ENCODE results near the gene TNFSF4. TPM values are rescaled to one million over a fixed set of nuclear protein-coding genes. Genes with fewer than 3 reads are reported as not detected.

The TNFSF4 gene
- total RNA-seq, 1 donor from 2014 or later: 11.7 TPM

DNA sequence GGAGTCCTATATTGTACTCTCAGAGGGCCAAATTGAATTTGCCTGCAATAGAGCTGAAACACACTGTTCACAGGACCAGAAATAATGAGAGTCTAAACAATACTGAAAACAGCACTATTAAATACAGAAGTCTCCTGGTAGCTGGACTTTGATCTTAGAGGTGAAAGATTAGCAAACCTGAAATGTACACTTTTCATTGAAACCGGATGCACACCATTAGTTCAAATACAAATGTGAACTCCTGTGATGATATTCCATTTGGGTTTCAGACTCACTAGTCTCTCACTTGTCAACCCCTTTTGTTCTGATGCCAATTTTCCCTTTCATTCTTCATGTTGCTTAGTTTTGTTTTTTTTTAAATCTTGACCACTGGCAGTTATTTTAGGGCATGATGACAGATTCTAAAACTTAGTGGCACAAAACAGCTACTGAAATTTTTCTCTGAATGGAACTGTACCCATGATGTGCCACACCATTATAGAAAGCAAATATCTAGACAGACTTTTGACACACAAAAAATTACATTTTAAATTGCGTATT, 5.9 kb upstream of the TNFSF4 start:
- DNase-seq (ENCODE audit: extremely low read depth, low read depth, low spot score): no peak

DNA sequence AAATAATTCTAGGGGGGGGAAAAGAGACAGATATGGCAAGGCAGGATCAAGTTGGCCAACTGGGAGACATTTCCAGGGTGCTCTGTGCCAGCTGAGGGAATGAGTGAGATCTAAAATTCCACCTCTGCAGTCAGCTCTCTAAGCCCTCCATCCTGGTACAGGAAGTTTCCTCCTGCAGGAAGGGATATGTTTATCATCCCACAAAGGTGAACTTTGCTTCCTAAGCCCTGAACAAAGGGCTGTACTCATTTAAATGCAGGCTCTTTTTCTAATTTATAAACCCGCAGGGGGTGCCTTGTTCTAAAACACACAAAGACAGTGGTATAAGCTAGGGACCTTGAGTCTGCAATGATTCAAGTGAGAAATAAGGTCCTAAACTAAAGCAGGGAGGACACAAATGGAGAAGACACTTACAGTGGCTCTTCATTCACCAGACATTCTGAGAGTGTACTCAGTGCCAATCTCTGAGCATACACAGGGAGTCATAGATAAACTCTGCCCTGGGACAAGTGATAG, 3.6 kb upstream of the TNFSF4 start:
- DNase-seq (ENCODE audit: extremely low read depth, low read depth, low spot score): no peak

DNA sequence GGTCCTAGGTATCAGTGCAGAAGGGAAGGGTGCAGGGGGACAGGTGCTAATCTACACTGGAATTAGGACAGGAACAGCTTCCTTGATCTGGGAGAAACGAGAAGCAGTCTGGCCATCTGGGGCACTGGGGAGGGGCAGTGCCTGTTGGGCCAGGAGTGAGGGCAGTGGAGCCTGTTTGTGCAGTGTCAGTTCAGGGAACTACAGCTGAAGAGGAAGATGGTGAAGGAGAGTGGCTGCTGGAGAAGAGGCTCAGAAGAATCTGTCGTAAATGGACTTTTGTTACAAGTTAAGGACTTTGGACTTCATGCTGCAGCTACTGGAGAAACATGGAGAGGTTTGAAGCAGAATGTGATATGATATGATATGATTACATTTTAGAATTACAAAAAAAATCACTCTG, 3.2 kb upstream of the TNFSF4 start:
- no peak for DNase-seq (ENCODE audit: extremely low read depth, low read depth, low spot score)

DNA sequence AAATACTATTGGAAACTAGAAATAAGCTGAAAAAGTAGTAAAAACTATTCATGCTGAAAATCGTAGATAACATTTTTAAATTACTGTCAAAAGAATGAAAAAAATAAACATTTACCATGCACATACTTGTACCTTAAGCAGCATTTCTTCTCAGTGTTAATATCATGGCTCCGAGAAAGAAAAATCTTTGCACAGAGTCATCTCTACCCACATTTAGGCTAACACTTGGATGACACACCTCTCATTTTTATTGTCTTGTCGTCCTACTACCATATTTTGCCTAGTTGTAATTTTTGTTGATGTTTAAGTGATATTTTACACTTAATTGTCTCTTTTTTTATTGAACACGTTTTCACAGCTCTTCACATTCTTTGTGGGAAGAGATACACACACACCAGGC, 1.7 kb upstream of the TNFSF4 start:
- DNase-seq (ENCODE audit: extremely low read depth, low read depth, low spot score): no peak

DNA sequence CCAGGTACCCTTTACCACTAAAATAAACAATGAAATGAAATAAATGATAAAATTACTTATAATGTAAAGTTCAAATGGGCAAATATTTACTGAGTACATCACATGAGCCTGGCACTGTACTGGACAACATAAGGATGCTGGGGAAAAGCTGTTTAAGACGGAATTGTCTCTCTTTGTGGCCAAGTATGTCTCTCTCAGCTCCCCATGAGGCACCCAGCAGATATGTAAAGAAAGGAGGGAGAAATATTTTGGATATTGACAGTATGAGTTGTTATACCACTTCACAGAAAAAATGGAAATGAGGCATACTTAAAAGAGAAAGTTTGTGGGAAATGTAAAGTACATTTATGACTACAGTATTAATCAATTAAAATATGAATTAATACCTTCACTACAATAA, 1.0 kb upstream of the TNFSF4 start:
- DNase-seq (ENCODE audit: extremely low read depth, low read depth, low spot score): no peak

DNA sequence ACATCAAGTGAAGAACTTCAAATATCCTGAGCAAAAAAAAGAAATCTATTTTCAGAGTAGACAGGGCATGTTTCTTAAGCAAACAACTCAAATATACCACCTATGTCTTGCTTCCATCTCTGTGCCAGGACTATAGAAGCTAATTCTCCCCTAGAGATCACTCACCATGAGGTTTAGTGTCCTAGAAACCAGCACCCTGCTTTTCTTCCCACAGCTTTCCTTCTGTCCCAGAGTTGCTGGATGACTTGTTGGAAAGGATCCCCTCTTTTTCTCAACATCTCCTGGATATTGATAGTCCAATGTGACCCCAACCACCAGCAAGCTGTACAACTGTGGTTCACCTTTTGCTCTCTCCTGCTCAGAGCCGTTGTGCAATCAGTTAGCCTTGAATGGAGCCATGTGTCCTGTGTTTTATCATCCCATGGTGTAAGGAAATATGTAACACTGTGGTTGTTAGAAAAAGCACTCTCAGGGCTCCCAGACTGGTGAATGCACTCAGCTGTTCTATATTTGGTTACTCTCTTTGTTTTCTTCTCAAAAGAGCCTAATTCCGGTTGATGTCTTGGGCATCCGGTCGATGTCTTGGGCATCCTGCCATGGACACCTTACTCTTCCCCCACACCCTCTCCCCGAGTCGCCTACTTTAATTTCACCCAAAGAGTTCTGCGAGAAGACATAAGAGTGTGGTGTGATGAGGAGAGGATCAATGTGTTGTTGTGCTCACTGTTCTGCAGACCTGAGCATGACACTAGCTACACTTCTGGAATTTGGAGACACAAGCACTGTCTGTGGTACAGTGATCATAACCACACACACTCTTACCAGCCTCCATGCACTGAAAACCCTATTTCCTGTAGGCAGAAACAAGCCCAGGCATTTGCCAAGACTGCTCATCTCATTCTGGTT, 1.7 kb downstream of the TNFSF4 start:
- DNase-seq (ENCODE audit: extremely low read depth, low read depth, low spot score): no peak

DNA sequence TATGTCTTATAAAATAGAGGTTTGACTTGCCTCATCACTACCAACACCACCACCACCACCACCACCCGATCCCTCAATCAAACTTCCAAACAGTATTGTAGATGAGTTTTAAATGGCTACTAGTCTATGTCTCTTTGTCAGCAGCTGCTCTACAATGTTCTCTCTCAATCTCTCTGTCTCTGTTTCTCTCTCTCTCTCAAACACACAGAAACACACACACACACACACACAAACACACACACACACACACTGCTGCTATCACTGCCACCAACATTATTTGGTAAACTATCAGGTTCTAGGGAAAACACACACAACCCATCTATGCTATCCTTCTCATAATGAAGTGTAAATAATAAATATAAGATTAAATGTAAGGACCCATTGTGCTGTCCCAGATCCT, 2.4 kb downstream of the TNFSF4 start:
- DNase-seq (ENCODE audit: extremely low read depth, low read depth, low spot score): no peak

DNA sequence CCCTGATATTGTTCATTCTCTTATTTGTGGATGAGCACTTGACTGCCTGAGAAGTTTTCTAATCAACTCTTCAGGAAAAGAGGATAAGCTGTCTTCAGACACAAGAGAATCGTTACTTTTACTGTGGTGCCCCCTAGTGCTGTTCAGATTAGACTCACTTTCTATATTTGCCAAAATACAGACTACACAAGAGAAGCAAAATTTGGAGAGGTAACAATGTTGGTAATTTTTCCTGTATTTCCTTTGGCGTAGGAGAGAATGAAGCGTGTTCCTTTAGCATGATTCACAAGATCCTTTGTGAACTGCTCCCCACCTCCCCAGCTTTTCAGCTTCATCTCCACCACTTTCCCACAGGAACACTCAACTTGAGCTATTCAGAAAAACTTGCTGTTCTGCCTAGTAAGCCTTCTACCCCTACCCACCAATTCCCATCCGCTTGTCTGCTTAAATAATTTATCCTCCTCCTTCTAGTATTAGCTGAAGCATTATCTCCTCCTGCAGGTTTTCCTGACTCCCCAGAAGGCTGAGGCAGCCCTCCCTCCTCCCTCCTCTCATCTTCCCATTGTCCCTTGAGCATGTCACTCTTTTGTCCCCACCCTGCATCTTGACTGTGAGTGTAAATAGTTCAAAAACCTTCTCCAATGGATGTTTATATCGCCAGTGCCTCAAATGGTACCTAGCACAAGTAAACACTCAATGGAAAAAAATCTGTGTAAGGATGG, 4.5 kb downstream of the TNFSF4 start:
- DNase-seq (ENCODE audit: extremely low read depth, low read depth, low spot score): peak; percentile 77

DNA sequence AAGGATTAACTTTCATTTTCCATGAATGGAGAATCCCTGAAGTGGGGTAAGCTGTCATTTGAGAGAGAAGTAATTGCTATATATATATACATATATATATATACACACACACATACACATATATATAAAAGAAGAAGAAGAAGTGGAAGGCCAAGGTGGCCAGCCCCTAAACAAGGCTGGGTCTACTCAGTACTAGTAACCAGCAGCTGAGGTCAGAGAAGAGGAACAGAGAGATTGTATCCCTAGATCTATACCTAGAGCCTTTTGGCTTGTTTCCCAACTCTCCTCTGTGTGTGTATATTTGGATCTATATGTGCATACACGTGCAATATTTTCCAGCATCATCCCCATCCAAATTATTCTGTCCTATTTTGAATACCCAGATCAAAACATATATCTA, 5.2 kb downstream of the TNFSF4 start:
- no peak for DNase-seq (ENCODE audit: extremely low read depth, low read depth, low spot score)

DNA sequence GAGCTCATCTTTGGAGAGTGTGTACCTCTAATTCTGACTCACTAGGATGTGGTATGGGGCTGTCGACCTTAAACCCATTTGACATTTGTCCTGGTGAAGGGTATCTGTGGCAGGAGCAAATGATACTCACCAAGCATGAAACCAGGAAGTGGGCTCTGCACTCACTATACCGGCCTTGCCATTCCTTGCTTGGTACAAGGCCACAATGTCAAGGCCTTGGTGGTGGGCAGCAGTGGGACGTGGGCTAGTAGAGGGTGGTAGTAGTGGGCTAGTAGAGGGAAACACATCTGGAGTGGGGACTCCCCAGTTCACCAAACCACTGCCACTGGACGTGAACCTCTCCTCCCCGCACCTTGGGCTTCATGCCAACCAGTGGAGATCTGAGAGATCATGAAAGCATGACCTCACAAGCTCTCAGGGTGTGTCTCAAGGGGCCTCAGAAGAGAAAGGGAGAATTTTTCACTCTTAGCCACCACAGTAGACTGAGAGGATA, 11.5 kb downstream of the TNFSF4 start:
- no peak for DNase-seq (ENCODE audit: extremely low read depth, low read depth, low spot score)

DNA sequence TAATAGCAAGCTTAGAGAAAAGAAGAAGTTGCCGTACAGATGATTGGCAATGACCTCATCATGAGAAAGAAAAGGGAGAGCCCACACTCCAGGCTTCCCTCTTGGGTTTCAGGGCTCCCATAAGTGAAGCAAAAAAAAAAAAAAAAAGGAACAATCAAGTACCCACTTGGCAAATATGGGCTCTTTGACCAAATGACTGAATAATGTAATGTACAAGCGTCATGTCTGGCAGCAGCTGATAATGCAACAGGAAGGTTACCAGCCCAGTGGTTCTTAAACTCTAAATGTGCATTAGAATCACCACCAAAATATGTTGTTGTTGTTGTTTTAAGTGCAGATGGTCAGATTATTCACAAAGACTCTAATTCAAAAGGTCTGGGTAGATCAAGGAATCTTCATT, 13.5 kb downstream of the TNFSF4 start:
- DNase-seq (ENCODE audit: extremely low read depth, low read depth, low spot score): no peak

DNA sequence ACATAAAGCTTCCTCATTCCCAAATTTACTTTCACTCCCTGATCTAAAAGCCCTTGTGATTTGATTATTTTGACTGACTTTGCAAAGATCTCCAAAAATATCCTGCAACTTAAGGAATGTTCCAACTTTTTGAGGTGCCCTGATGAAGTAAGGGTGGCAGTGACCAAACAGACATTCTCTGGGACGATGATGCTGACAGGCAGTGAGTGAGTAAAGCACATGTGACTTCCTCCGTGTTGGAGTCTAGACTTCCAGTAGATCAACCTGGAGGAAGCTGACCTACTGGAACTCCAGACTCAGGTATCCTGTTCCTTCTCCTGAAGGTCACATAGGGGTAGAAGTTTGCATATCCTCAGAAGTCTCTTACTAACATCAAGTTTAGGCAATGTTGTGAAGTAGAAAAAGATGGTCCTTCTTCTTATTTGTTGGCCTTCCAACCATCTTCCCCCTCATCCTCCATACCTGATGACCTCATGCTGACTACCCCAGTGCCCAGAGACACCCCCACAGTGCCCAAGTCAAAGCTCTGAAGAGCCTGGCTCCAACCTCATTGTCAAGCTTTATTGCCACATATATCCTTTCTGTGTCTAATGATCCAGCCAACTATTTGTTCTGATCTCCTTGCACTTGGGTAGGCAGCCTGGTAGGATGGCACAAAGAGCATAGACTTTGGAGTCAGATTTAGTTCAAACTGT, 16.0 kb downstream of the TNFSF4 start:
- peak; percentile 55 for DNase-seq (ENCODE audit: extremely low read depth, low read depth, low spot score)

DNA sequence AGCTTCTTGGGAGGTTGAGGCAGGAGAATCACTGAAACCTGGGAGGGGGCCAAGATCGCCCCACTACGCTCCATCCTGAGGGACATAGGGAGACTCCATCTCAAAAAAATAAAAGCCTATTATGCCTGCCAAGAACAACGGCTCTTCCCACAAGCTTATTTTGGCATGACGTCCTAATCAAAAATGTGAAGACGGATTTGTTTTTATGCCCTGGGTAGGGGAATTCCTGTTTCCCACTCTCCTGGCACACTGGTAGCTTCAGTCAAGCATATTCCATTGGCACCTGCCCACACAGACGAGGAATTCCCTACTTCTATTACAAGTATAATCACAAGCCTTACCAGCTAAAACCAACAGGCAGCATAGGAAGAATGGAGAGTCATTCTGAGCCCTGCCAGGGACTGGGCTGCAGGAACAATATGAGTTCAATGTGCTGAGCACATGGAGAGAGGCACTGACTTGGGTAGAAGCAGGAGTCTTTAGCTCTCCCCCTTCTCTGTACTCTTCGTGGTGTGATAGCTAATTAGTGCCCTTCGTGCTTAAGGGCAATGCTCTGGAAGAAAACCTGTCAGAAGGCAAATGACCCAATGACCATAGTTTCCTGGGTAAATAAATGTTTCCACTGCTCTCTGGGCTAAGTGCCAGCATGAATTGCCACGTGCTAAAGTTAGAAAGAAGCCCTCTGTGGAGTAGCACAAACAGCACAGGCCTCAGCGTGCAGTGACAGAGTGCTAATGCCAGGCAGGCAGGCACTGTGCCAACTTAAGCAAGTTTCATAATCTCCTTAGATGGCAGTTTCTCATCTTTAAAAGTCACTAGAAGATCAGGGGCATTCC, 16.8 kb downstream of the TNFSF4 start:
- DNase-seq (ENCODE audit: extremely low read depth, low read depth, low spot score): peak; percentile 100

DNA sequence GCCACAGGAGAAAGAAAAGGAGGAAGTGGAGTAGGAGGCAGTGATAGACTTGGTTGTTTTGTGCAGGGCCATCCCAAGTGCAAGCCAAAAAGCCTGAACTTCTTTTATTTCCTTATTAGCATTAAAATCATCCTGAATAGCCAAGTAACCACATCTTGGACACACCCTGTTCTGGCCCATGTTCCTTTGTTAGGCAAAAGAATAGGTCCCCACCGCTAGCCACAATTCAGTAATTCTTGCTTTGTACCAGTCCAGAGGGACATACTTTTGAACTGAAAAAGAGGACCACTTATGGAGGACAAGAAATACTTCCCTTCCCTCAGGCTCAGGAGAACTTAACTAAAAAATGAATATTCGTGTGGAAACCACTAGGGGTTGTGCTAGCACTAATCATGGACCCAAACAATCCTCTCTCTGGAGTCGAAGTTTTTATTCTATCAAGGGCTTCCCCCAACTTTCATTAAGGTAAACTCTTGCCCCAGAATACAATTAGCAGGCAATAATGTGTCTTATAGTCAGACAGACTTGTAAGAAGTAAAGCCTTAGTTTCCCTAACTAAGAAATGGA, 19.4 kb downstream of the TNFSF4 start:
- DNase-seq (ENCODE audit: extremely low read depth, low read depth, low spot score): no peak

DNA sequence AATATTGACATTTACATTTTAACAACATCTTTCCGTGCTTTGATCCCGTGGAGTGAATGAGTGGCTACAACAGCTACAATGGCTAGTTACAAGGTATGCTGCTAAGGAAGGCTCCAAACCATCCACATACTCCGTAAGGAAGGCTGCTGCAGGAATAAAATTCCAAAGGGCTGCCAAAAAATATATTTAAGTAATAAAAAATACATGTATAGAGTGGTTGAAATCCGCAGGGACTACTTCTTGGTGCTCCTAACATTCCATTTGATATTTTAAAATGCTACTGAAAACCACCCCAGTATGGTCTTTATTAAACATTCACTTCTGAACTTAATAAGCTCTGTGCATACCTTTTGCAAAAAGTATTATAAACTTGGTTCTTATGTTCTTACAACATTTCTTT, 25.3 kb downstream of the TNFSF4 start:
- DNase-seq (ENCODE audit: extremely low read depth, low read depth, low spot score): no peak

DNA sequence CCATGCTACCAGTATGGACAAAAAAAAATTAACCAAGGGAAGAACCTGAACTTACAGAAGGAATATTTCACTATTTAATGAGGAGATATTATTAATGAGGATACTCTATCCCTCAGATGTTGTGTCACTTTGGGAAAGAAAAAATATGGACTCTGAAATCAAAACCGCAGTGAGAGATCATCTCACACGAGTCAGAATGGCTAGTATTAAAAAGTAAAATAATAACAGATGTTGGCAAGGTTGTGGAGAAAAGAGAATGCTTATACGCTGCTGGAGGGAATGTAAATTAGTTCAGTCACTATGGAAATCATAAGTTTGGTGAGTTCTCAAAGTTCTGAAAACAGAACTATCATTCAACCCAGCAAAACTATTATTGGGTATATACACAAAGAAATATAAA, 30.9 kb downstream of the TNFSF4 start:
- DNase-seq (ENCODE audit: extremely low read depth, low read depth, low spot score): no peak

DNA sequence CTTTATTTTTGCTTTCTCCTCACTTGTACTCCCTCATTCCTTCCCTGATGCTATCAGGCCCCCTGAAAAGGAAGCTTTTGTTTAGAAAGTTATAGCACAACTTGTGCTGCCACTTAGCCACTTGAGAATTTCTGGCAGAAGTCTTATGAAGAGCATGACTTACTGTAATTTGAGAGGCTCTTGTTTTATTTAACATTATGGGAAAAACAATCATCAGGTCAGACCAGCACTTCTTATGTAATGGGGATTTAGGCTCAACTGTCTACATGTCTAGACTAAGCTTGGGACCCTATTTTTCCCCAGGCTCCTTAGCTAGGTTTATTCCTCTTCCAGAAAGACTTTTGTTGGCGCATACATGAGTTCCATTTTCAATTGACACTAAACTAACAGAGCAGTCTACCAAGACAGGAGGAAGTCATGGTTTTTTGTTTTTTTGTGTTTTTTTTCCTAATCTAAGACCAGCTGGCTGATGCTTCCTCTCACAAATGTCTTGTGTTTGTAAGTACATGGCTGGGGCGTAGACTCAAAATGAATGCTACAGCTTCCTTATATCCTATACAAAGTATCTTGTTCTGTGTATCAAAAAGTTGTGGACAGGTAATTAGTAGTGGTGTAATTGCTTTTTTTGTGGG, 31.5 kb downstream of the TNFSF4 start:
- no peak for DNase-seq (ENCODE audit: extremely low read depth, low read depth, low spot score)

DNA sequence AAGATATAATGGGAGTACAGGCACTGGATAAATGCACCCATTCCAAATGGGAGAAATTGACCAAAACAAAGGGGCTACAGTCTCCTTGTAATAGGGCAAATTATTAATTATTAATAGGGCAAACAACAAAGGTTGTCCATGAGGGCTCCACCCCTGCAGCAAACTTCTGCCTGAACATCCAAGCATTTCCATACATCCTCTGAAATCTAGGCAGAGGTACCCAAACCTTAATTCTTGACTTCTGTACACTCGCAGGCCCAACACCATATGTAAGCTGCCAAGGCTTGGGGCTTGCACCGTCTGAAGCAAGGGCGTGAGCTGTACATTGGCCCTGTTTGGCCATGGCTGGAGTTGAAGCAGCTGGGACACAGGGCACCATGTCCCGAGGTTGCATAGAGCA, 33.7 kb downstream of the TNFSF4 start:
- no peak for DNase-seq (ENCODE audit: extremely low read depth, low read depth, low spot score)

DNA sequence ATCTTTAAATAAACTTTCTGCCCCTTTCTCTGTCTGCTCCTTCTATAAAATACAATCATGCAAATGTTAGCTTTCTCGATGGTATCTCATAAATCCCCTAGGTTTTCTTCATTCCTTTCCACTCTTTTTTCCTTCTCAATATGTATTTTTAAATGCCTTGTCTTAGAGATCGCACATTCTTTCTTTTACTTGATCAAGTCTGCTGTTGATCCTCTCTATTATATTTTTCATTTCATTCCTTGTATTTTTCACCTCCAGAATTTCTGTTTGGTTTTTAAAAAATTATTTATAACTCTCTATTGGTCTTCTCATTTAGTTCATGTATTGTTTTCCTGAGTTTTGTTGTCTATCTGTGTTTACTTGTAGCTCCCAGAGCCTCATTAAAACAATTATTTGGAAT, 36.0 kb downstream of the TNFSF4 start:
- DNase-seq (ENCODE audit: extremely low read depth, low read depth, low spot score): no peak

All from glomerular endothelial cell (primary cell).